ENCODE results near the gene BSG.

- TF ChIP-seq, protein P1, sequence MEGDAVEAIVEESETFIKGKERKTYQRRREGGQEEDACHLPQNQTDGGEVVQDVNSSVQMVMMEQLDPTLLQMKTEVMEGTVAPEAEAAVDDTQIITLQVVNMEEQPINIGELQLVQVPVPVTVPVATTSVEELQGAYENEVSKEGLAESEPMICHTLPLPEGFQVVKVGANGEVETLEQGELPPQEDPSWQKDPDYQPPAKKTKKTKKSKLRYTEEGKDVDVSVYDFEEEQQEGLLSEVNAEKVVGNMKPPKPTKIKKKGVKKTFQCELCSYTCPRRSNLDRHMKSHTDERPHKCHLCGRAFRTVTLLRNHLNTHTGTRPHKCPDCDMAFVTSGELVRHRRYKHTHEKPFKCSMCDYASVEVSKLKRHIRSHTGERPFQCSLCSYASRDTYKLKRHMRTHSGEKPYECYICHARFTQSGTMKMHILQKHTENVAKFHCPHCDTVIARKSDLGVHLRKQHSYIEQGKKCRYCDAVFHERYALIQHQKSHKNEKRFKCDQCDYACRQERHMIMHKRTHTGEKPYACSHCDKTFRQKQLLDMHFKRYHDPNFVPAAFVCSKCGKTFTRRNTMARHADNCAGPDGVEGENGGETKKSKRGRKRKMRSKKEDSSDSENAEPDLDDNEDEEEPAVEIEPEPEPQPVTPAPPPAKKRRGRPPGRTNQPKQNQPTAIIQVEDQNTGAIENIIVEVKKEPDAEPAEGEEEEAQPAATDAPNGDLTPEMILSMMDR (IDR thresholded peaks at IDR 0.05): no peak
- no peak for TF ChIP-seq POLR2A (IDR thresholded peaks at IDR 0.05)
These were observed 22.0 kb downstream of the BSG start for GRCh38 chr19:594265-594870.
